Adrenal gland (tissue), 12 donors: ENCODE data around the gene CXCR5. TPM values are rescaled to one million over a fixed set of nuclear protein-coding genes. Genes with fewer than 3 reads are reported as not detected.
A peak's percentile ranks its signal among the peaks of the same experiment; 100 is the strongest.

Experiments
- DNase-seq, 7 donors: peaks; one replicate each; pipeline ENCODE4 v3.0.0-alpha.2; 2019 to 2020
- H3K27ac ChIP-seq, 5 donors: fragments of 200-600 bp; sonication (generic) in 4 of 5; 1 replicate in 3 of 5; 2 replicates in 2 of 5; pipeline versions ENCODE4 v1.5.1 to v1.8.0; 2016 to 2020; ENCODE audit warnings: mild to moderate bottlenecking in 1 of 5
- H3K27me3 ChIP-seq: fragments of 200-600 bp; 2 replicates; pipeline ENCODE4 v1.8.0; 2021
- H3K36me3 ChIP-seq, 2 donors: fragments of 200-600 bp; replicated peaks in 1 of 2; 1 replicate in 1 of 2; 2 replicates in 1 of 2; pipeline versions ENCODE4 v1.5.1 to v1.8.0; 2018 to 2022
- H3K4me1 ChIP-seq, 2 donors: fragments of 200-600 bp; replicated peaks in 1 of 2; 1 replicate in 1 of 2; 2 replicates in 1 of 2; pipeline versions ENCODE4 v1.5.1 to v1.8.0; 2018 to 2021
- H3K4me3 ChIP-seq, 4 donors: fragments of 200-600 bp; sonication (generic) in 3 of 4; one replicate each; pipeline ENCODE4 v1.5.1; 2016 to 2018
- H3K9me3 ChIP-seq, 3 donors: fragments of 200-600 bp; sonication (generic) in 1 of 3; replicated peaks in 1 of 3; 1 replicate in 2 of 3; 2 replicates in 1 of 3; pipeline versions ENCODE4 v1.5.1 to v1.8.0; 2016 to 2021
- CTCF ChIP-seq, 6 experiments: fragments of 450-650 bp in 4 of 6; fragments of 200-600 bp in 2 of 6; sonication (generic) in 1 of 6; IDR thresholded peaks; 1 replicate in 5 of 6; 2 replicates in 1 of 6; pipeline versions ENCODE4 v1.5.1 to v1.8.0; 2016 to 2021; ENCODE audit warnings: antibody characterized with exemption in 6 of 6, mild to moderate bottlenecking in 2 of 6, moderate library complexity in 1 of 6
- POLR2A ChIP-seq, 2 donors: fragments of 450-650 bp; IDR thresholded peaks; one replicate each; pipeline ENCODE4 v1.6.1; 2017; ENCODE audit warnings: antibody characterized with exemption in 2 of 2, mild to moderate bottlenecking in 2 of 2, moderate library complexity in 1 of 2
- WGBS, 4 donors: extraction: QIAGEN DNeasy Blood & Tissue Kit in 2 of 4; methylation state at CpG; one replicate each; pipeline versions ENCODE4 v1.1.5 to v1.1.7; 2013 to 2017; 5-methylcytosine and 5-hydroxymethylcytosine counted together
- intact Hi-C, 2 donors: fragments of 100-400 bp; cut with DNase I; formaldehyde crosslinking; loops; one replicate each; pipeline versions ENCODE4 v1.14.1 to v1.15.0; 2022 to 2023
- polyA plus RNA-seq, 3 donors: library from polyadenylated mRNA; stranded (reverse); fragments of 200-250 nt in 2 of 3; fragments of 350-450 nt in 1 of 3; fragmentation: Illumina TruSeq in 1 of 3; extraction: RNeasy Lipid Tissue Mini Kit (QIAGEN cat#74804) in 1 of 3; gene quantifications; one replicate each; pipeline ENCODE4 v1.2.3, GENCODE V29; 2013 to 2014
- total RNA-seq, 9 donors: library from RNA; depleted of rRNA in 4 of 9; stranded (reverse); fragments of >200 nt in 4 of 9; fragments of 120-200 nt in 1 of 9; fragmentation: NEBNext Ultra II Directional in 1 of 9; extraction: Animal tissue kit (Norgen Biotek cat#: 25700) in 1 of 9; gene quantifications; one replicate each; pipeline versions ENCODE4 v1.1.0 to v1.2.4, GENCODE V29; 2013 to 2023
- donor health status: healthy with polysubstance abuse.
- donor health status: Bipolar disorder and iron deficiency.
- donor health status: DM: yes; HTN: yes; CAD: no.
- donor health status: DM: no; HTN: no; CAD: no.
- donor health status: DM: no; HTN: no; CAD: no.
- donor health status: DM: yes; HTN: yes; CAD: no.

CXCR5 gene
- total and polyA plus RNA-seq, 12 donors, result 0.04 to 0.27 (median 0.14) TPM; not detected in 6

DNA sequence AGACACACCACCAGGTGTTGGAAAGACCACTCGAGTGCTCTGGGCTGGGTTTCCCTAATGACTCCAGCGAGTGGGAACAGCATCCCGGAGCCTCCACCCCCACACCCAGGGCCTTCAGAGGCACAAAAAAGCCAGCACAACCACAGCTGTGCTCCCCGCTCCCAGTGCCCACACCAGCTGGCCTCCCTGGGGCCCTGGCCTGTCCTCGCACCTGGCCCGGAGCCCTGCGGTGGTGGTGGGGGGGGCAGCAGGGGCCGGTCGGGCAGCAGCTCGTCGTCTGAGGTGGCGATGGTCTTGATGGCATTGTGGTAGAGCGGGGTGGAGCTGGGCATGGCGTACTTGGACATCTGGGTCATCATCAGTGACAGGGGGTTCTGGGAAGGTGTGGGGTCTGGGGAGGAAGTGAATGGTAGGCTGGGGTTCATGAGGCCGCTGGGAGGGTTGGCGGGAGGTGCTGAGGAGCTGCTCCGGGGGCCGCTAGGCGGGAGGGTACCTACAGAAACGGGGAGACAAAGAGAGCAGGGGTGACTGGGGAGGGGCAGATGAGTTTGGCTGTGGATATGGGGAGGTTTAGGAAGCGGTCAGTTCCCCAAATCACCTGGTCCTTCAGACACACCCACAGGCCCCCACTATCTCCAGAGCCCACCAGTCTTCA, 16.1 kb downstream of the CXCR5 start:
- H3K9me3 ChIP-seq, result no peaks in the 10 kb centered on the region
- DNase-seq, result peak in 2 of 7 donors; percentile 25 to 51
- H3K27ac ChIP-seq, result no peak overlapping the region
- peaks cover 0 to 71% of the 10 kb centered on the region in 2 donors for H3K36me3 ChIP-seq
- no peak overlapping the region for H3K4me3 ChIP-seq
- 78 to 85% (median 81%) methylated on average over 14 to 21 of the region's 21 CpGs for WGBS, 4 donors
- peaks cover 0 to 14% of the 10 kb centered on the region in 2 donors for H3K4me1 ChIP-seq
- no peaks in the 10 kb centered on the region for H3K27me3 ChIP-seq
- TF ChIP-seq CTCF (IDR thresholded peaks at IDR 0.05), result no peak
- TF ChIP-seq POLR2A (IDR thresholded peaks at IDR 0.05), result no peak
- intact Hi-C loops, result loop anchor here (10.0 kb wide), 1 partner anchor 105 kb away; the partner anchor contains the start of gene DDX6 (in 2 of the 2)

DNA sequence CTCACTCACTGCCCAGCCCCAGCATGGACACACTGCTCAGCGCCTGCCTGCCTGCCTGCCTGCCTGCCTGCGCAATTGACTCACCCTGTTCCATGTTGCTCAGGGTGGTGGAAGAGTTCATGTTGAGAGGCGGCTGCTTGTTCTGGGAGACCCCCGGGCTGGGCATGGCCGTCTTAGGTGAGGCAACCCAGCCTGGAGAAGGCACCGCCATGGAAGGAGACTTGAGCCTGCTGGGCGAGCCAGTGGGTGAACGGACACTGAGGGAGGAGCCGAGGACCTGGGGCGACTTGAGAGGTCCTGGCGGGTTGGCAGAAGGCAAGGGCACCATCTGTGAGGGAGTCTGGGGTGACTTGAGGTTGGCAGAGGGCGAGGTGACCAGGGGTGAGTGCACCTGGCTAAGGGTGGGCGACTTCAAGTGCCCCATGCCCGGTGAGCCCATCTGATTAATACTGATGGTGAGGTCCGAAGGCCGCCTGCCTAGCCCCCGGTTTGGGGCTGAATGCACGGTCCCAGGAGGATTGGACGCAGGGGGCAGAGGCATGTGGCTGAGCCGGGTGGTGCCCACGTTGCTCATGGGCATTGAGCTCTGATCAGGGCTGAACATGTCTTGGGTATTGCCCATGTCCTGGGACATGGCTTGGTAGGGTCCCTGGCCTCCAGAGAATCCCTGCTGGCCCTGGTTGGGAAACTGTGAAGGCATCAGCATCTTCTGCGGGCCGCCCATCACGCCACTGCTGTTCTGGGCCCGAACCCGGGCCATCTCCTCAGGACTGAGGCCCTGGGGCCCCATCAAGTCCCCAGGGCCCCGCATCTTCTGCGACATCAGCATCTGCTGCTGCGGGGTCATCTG, 17.1 kb downstream of the CXCR5 start:
- Histone ChIP-seq H3K27me3 (no peaks in the 10 kb centered on the region), H3K27ac (no peak overlapping the region), H3K4me1 (peaks cover 0 to 14% of the 10 kb centered on the region in 2 donors), H3K36me3 (peaks cover 0 to 81% of the 10 kb centered on the region in 2 donors), H3K9me3 (no peaks in the 10 kb centered on the region), H3K4me3 (no peak overlapping the region)
- WGBS, 4 donors, result 89 to 94% (median 92%) methylated on average over 14 to 29 of the region's 29 CpGs
- peak in 2 of 7 donors; percentile 10 to 53 for DNase-seq
- intact Hi-C loops, result loop anchor here in 1 of 2 donors (10.0 kb wide), 1 partner anchor 106 kb away; the partner anchor contains the start of gene DDX6
- TF ChIP-seq POLR2A (IDR thresholded peaks at IDR 0.05), result no peak
- TF ChIP-seq CTCF (IDR thresholded peaks at IDR 0.05), result no peak

DNA sequence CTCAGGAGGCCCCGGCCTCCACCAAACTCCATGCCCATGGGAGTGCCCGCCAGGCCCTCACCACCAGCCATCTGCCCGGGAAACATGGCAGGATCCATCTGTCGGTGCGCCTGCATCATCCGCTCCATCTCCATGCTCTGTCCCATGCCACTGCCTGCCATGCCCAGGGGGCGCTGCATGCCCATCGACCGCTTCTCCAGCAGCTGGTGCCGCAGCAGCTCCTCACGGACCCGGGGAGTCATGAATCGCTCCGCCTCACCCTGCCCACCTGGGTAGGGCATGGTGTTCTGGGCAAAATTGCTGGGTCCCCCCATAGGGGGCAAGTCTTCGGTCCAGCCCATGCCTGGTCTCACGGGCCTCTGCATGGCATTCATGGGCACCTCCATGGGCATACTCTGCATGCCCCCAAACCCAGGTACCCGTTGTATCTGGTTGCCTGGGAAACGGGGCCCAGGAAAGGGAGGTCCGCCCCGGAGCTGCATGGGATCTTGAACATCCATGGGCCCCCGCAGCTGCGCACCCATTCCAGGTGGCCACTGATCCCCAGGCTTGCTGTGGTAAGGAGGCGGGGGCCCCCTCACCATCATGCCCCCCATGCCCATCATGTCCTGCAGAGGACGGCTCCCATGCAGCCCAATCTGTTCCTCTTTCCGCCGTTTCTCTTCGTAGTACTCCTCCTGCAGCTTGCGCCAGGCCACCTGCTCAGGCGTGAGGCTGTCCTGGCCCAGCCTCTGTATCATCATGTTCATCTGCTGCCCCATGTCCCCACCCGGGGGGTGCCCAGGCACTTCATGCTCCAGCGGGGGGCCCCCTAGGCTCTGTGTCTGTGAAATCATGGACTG, 18.0 kb downstream of the CXCR5 start:
- Histone ChIP-seq H3K27me3 (no peaks in the 10 kb centered on the region), H3K9me3 (no peaks in the 10 kb centered on the region), H3K36me3 (peaks cover 0 to 90% of the 10 kb centered on the region in 2 donors), H3K4me1 (peaks cover 0 to 8% of the 10 kb centered on the region in 2 donors), H3K4me3 (no peak overlapping the region), H3K27ac (no peak overlapping the region)
- peak in 5 of 7 donors; percentile 23 to 69 (median 33) for DNase-seq
- intact Hi-C loops, result loop anchor here in 1 of 2 donors (10.0 kb wide), 1 partner anchor 107 kb away; the partner anchor contains the start of gene DDX6
- TF ChIP-seq CTCF (IDR thresholded peaks at IDR 0.05), result peak in 1 of 6 experiments; percentile 18
- no peak for TF ChIP-seq POLR2A (IDR thresholded peaks at IDR 0.05)
- WGBS, 4 donors, result 84 to 90% (median 87%) methylated on average over 16 to 31 of the region's 31 CpGs
